ENCODE results near the gene SIGLEC15.
A peak's percentile ranks its signal among the peaks of the same experiment; 100 is the strongest.

SIGLEC15 gene

GRCh38 chr18:45879681-45880655, 54.5 kb downstream of the SIGLEC15 start:
- DNase-seq, result peak; percentile 58 to 63

- no peak for DNase-seq
Observed at GRCh38 chr18:45880876-45881558, 55.5 kb downstream of the SIGLEC15 start.

- no peak for DNase-seq
Observed at GRCh38 chr18:45887585-45887984, 62.1 kb downstream of the SIGLEC15 start.

GRCh38 chr18:45889419-45890064, 64.1 kb downstream of the SIGLEC15 start:
- peak; percentile 50 to 52 for DNase-seq

GRCh38 chr18:45890606-45891005, 65.1 kb downstream of the SIGLEC15 start:
- DNase-seq, result peak; percentile 80 to 87

- DNase-seq, result no peak
Observed at GRCh38 chr18:45891806-45892205, 66.3 kb downstream of the SIGLEC15 start.

All from inflammatory macrophage (primary cell).